Measurements from ENCODE around the gene ARHGEF39. TPM values are rescaled to one million over a fixed set of nuclear protein-coding genes. Genes with fewer than 3 reads are reported as not detected.

The ARHGEF39 gene
- total and polyA plus RNA-seq, 7 experiments from 2014 or later = 0.11 to 10.4 (median 0.44) TPM; not detected in 2

DNA sequence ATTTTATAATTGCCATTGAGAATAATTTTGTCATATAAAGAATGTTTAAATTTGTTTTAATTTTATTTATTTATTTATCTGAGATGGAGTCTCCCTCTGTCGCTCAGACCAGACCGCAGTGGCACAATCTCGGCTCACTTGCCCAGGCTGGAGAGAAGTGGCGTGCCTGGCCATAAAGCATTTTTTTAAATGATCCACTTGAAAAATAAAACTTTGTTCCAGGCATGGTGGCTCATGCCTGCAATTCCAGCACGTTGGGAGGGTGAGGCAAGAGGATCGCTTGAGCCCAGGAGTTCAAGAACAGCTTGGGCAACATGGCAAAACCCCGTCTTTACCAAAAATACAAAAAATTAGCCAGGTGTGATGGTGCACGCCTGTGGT is 12.2 kb downstream of the ARHGEF39 start:
- no peak overlapping the region for H3K4me3 ChIP-seq (ENCODE audit: low read length)
- peak overlapping the region in 4 of 9 donors; percentile 28 to 69 (median 53) for H3K27ac Mint-ChIP-seq
- ChIA-PET POLR2A (interaction anchor here (1.3 to 10.8 kb wide), 3 partner anchors 8 to 97 kb away, joined by 3 to 264 read pairs (median 5); partner anchors contain the start of genes ARHGEF39, CCDC107, RGP1 and RMRP), CTCF (interaction anchor here (0.7 to 9.4 kb wide), 2 partner anchors 38 to 124 kb away, joined by 3 to 118 read pairs; partner anchors contain the start of gene CD72)
- no peaks in the 10 kb centered on the region for H3K36me3 ChIP-seq (ENCODE audit: control insufficient read depth in 2 of 3, insufficient read depth in 3 of 3, low read length in 3 of 3)
- no peak overlapping the region for H3K4me3 Mint-ChIP-seq
- H3K36me3 Mint-ChIP-seq = peaks cover 0 to 20% (median 3%) of the 10 kb centered on the region in 5 donors
- intact Hi-C loops (cut with micrococcal nuclease) = loop anchor here in 1 of 2 donors (5.0 kb wide), 1 partner anchor 749 kb away; the partner anchor contains the start of gene RNF38
- H3K27ac ChIP-seq (ENCODE audit: low read depth, low read length) = peak overlapping the region; percentile 11
- DNase-seq = no peak
- no peak for ATAC-seq
- H3K4me1 Mint-ChIP-seq = peaks cover 33 to 68% (median 61%) of the 10 kb centered on the region in 7 donors
- H3K9me3 Mint-ChIP-seq = peaks cover 0 to 7% (median 0%) of the 10 kb centered on the region in 11 donors
- H3K27me3 Mint-ChIP-seq = peaks cover 0 to 3% (median 0%) of the 10 kb centered on the region in 5 donors
- no peaks in the 10 kb centered on the region for H3K9me3 ChIP-seq (ENCODE audit: control insufficient read depth in 2 of 3, low read length in 3 of 3)
- H3K4me1 ChIP-seq (ENCODE audit: control insufficient read depth in 2 of 2, insufficient read depth in 2 of 2, low read length in 2 of 2) = peaks cover 28 to 47% of the 10 kb centered on the region in 2 donors
- H3K27me3 ChIP-seq (ENCODE audit: control insufficient read depth in 2 of 2, insufficient read depth in 2 of 2, low read length in 2 of 2) = no peaks in the 10 kb centered on the region

DNA sequence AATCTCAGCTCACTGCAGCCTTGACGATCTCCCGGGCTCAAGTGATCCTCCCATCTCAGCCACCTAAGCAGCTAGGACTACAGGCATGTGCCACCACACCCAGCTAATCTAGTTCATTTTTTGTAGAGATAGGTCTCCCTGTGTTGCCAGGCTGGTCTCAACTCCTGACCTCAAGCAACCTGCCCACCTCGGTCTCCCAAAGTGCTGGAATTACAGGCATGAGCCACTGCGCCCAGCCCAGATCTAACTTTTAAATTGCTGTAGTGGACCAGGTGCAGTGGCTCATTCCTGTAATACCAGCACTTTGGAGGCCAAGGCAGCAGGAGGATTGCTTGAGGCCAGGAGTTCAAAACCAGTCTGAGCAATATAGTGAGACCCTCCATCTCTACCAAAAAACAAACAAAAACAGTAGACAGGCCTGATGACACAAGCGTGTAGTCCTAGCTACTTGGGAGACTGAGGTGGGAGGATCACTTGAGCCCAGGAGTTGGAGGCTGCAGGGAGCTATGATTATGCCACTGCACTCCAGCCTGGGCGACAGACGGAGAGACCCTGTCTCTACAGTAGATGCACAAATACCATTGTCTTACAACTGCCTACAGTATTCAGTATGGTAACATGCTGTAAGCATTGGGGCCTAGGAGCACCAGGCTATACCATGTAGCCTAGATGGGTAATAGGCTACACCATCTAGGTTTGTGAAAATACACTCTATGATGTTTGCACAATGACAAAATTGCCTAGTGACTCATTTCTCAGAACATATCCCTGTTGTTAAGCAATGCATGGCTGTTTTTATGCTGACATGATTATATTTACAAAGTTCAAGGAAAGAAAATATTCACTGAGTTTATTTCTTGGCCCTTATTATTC is 12.8 kb downstream of the ARHGEF39 start:
- no peak for DNase-seq
- H3K27ac Mint-ChIP-seq = peak overlapping the region; percentile 33 to 98 (median 84)
- no peaks in the 10 kb centered on the region for H3K36me3 ChIP-seq (ENCODE audit: control insufficient read depth in 2 of 3, insufficient read depth in 3 of 3, low read length in 3 of 3)
- ChIA-PET CTCF (interaction anchor here (9.4 kb wide), 1 partner anchor 37 kb away, joined by 118 read pairs; the partner anchor contains the start of gene CD72), POLR2A (interaction anchor here (0.7 to 10.8 kb wide), 8 partner anchors 9 to 97 kb away, joined by 3 to 264 read pairs (median 20); partner anchors contain the start of genes ARHGEF39, CCDC107, CD72 and CREB3)
- H3K4me1 Mint-ChIP-seq = peaks cover 39 to 68% (median 61%) of the 10 kb centered on the region in 7 donors
- H3K27me3 ChIP-seq (ENCODE audit: control insufficient read depth in 2 of 2, insufficient read depth in 2 of 2, low read length in 2 of 2) = no peaks in the 10 kb centered on the region
- peak overlapping the region in 9 of 10 donors; percentile 37 to 100 (median 95) for H3K4me3 Mint-ChIP-seq
- no peaks in the 10 kb centered on the region for H3K9me3 ChIP-seq (ENCODE audit: control insufficient read depth in 2 of 3, low read length in 3 of 3)
- intact Hi-C loops (cut with micrococcal nuclease) = loop anchor here in 1 of 2 donors (5.0 kb wide), 1 partner anchor 750 kb away; the partner anchor contains the start of gene RNF38
- H3K27ac ChIP-seq (ENCODE audit: low read depth, low read length) = peak overlapping the region; percentile 83
- peaks cover 0 to 22% (median 0%) of the 10 kb centered on the region in 5 donors for H3K36me3 Mint-ChIP-seq
- H3K4me3 ChIP-seq (ENCODE audit: low read length) = no peak overlapping the region
- no peaks in the 10 kb centered on the region for H3K27me3 Mint-ChIP-seq
- H3K4me1 ChIP-seq (ENCODE audit: control insufficient read depth in 2 of 2, insufficient read depth in 2 of 2, low read length in 2 of 2) = peaks cover 35 to 47% of the 10 kb centered on the region in 2 donors
- peaks cover 0 to 4% (median 0%) of the 10 kb centered on the region in 11 donors for H3K9me3 Mint-ChIP-seq
- no peak for ATAC-seq

DNA sequence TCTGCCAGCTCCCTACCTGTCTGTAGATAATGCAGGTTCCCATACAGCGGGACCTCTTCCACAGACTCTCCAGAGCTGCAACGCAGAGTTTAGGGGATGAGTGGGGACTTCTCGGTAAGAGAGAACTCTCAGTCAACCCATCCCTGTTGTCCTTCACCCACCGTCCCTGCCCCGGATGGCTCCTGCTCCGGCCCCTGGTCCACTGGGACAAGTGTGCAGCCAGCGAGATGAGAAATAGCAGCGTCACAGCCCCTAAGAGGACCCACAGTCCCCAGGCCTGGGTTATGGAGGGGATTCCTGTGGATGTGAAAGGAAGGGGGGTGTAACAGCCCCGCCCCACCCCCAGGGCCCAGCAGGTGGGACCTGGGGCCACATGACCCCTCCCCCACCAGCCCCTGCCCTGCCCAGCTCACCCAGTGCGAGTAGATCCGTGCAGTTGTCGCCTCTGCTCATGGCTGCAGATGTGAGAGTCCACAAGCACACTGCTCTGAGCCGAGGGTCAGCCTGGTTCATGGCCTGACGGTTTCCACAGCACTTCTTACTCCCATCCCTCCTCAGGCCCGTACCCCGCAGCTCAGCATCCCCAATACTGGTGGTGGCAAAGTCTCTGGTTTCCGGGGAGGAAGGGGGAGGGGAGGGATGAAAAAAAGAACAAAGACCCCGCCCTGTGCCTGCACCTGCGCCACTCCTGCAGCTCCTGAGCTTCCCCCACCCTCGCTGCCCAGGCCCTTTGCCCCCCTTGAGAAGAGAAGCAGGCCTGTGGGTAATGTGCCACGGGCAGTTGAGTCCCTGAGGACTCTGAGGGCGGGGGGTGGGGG is 14.4 kb downstream of the ARHGEF39 start, which contains the start of gene SIT1:
TSS of gene SIT1 (minus strand) at position 591 of the 818 bp plus-strand sequence. CDS start at position 513, 78 bp downstream.
- H3K4me3 Mint-ChIP-seq = peak within 1 kb of the TSS; percentile 90 to 100 (median 96)
- H3K4me1 ChIP-seq (ENCODE audit: control insufficient read depth in 2 of 2, insufficient read depth in 2 of 2, low read length in 2 of 2) = peaks cover 40 to 52% of the 10 kb centered on the region in 2 donors
- intact Hi-C loops (cut with micrococcal nuclease) = loop anchor here in 1 of 2 donors (5.0 kb wide), 1 partner anchor 752 kb away; the partner anchor contains the start of gene RNF38
- CTCF ChIA-PET = interaction anchor here (0.6 to 9.4 kb wide), 5 partner anchors 8 to 213 kb away, joined by 3 to 118 read pairs (median 12); partner anchors contain the start of genes CCDC107, CD72 and RMRP
- H3K27ac Mint-ChIP-seq = peak within 1 kb of the TSS; percentile 86 to 98 (median 95)
- ATAC-seq (no peak), DNase-seq (peak in 8 of 9 donors; percentile 47 to 60 (median 52))
- H3K4me1 Mint-ChIP-seq = peaks cover 30 to 64% (median 50%) of the 10 kb centered on the region in 7 donors
- POLR2A ChIA-PET = interaction anchor here (0.7 to 10.8 kb wide), 16 partner anchors 10 to 106 kb away, joined by 3 to 264 read pairs (median 5); partner anchors contain the start of genes ARHGEF39, CCDC107, CD72 and CREB3
- peaks cover 0 to 26% (median 0%) of the 10 kb centered on the region in 5 donors for H3K36me3 Mint-ChIP-seq
- no peaks in the 10 kb centered on the region for H3K27me3 Mint-ChIP-seq
- H3K9me3 ChIP-seq (ENCODE audit: control insufficient read depth in 2 of 3, low read length in 3 of 3) = no peaks in the 10 kb centered on the region
- no peaks in the 10 kb centered on the region for H3K27me3 ChIP-seq (ENCODE audit: control insufficient read depth in 2 of 2, insufficient read depth in 2 of 2, low read length in 2 of 2)
- peak within 1 kb of the TSS; percentile 86 for H3K4me3 ChIP-seq (ENCODE audit: low read length)
- H3K36me3 ChIP-seq (ENCODE audit: control insufficient read depth in 2 of 3, insufficient read depth in 3 of 3, low read length in 3 of 3) = no peaks in the 10 kb centered on the region
- peaks cover 0 to 2% (median 0%) of the 10 kb centered on the region in 11 donors for H3K9me3 Mint-ChIP-seq
- peak within 1 kb of the TSS; percentile 83 for H3K27ac ChIP-seq (ENCODE audit: low read depth, low read length)

DNA sequence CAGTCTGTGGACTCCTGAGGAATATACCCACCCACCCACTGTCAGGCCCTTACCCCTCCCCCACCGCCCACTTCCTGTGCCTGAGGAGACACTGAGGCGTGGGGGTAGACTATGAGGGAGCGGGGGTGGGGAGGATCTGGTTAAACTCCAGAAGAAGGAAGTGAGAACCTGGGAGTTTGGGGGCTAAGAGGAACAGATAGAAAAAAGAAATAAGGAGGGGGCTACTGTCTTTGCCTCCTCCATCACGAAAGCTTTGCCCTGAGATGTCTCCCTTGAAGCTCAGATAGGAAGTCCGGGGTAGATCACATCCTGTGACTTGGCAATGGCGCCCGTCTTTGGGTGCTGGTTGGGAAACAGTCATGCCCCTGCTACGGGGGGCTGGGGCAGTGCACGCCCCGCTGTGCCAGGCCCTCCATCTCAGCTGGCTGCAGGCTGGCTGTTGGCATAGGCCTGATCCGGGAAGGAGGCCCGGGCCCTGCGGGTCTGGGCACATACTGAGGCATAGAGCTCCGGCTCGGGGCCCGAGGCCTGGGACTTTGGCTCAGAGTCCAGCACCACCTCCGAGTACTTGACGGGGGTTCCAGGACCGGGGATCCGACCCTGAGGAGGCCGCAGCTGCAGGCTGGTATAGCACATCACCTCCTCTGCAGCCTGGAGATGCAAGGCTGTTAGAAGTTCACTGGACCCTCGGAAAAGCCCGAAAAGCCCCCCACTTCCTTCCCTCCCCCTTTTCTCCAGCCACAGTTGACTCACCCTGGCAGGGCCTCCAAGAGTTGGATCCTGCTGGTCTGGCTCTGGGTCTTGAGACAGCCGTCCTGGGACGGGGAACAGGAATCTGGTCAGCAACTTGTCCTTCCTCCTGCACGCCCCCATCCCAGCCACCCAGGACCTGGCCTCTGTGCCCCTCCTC is 15.3 kb downstream of the ARHGEF39 start:
- Histone ChIP-seq H3K9me3 (ENCODE audit: control insufficient read depth in 2 of 3, low read length in 3 of 3) (no peaks in the 10 kb centered on the region), H3K27ac (ENCODE audit: low read depth, low read length) (peak overlapping the region; percentile 83), H3K36me3 (ENCODE audit: control insufficient read depth in 2 of 3, insufficient read depth in 3 of 3, low read length in 3 of 3) (no peaks in the 10 kb centered on the region), H3K4me3 (ENCODE audit: low read length) (peak overlapping the region; percentile 86), H3K4me1 (ENCODE audit: control insufficient read depth in 2 of 2, insufficient read depth in 2 of 2, low read length in 2 of 2) (peaks cover 47 to 53% of the 10 kb centered on the region in 2 donors), H3K27me3 (ENCODE audit: control insufficient read depth in 2 of 2, insufficient read depth in 2 of 2, low read length in 2 of 2) (no peaks in the 10 kb centered on the region)
- H3K9me3 Mint-ChIP-seq = peaks cover 0 to 2% (median 0%) of the 10 kb centered on the region in 11 donors
- H3K27me3 Mint-ChIP-seq = no peaks in the 10 kb centered on the region
- ChIA-PET CTCF (interaction anchor here (1.1 to 9.4 kb wide), 8 partner anchors 9 to 80 kb away, joined by 3 to 118 read pairs (median 4); partner anchors contain the start of genes CA9, CCDC107, CD72 and RMRP), POLR2A (interaction anchor here (0.6 to 10.8 kb wide), 17 partner anchors 10 to 127 kb away, joined by 3 to 264 read pairs (median 5); partner anchors contain the start of genes ARHGEF39, CCDC107, CD72 and CREB3)
- intact Hi-C loops (cut with micrococcal nuclease) = loop anchor here (5.0 kb wide), 2 partner anchors 532 to 753 kb away; partner anchors contain the start of genes ATOSB (in 1 of the 2) and RNF38 (in 1 of the 2)
- H3K36me3 Mint-ChIP-seq = peaks cover 0 to 26% (median 0%) of the 10 kb centered on the region in 5 donors
- ATAC-seq = no peak
- peaks cover 36 to 73% (median 49%) of the 10 kb centered on the region in 7 donors for H3K4me1 Mint-ChIP-seq
- peak in 7 of 9 donors; percentile 45 to 60 (median 52) for DNase-seq
- peak overlapping the region; percentile 90 to 100 (median 96) for H3K4me3 Mint-ChIP-seq
- H3K27ac Mint-ChIP-seq = peak overlapping the region; percentile 86 to 98 (median 95)

Data from naive thymus-derived CD4-positive, alpha-beta T cell (primary cell).